GM12878 (cell line): ENCODE measurements around the gene HEXIM1. TPM values are rescaled to one million over a fixed set of nuclear protein-coding genes. Genes with fewer than 3 reads are reported as not detected.

ENCODE experiments used
- ATAC-seq: fragments of 200-7000 bp; cut with Tn5 transposase; 3 replicates; pipeline ENCODE4 v1.9.1; 2020; ENCODE audit warnings: mild to moderate bottlenecking, moderate library complexity
- BruUV-seq: library from RNA; stranded (reverse); fragments of 400-500 nt; replicated peaks from 2 replicates; lab custom pipeline; 2021; lab: Mats Ljungman, UMichigan
- CTCF ChIA-PET: fragments of 300-600 bp; sonication (Branson Sonifier 250); formaldehyde crosslinking; extraction: SDS; loops from one replicate; lab custom pipeline; 2021; ENCODE audit warnings: inconsistent platforms; lab: Yijun Ruan, JAX
- POLR2A ChIA-PET: fragments of 350-600 bp; formaldehyde crosslinking; extraction: SDS; loops from one replicate; lab custom pipeline; 2021; ENCODE audit warnings: inconsistent platforms; lab: Charles Lee
- RAD21 ChIA-PET: fragments of 300-600 bp; sonication (Branson Sonifier 250); formaldehyde crosslinking; loops from one replicate; lab custom pipeline; 2023; ENCODE audit warnings: antibody characterized with exemption; ENCODE audit not compliant: unreplicated experiment; lab: Charles Lee
- SMC1A ChIA-PET: fragments of 300-600 bp; sonication (Branson Sonifier 250); formaldehyde crosslinking; loops from one replicate; lab custom pipeline; 2023; ENCODE audit not compliant: unreplicated experiment, uncharacterized antibody; lab: Charles Lee
- DNase-seq: peaks from one replicate; pipeline ENCODE4 v3.0.0-alpha.2; 2011; ENCODE audit warnings: low read depth, low spot score
- FAIRE-seq: peaks from 3 replicates; lab custom pipeline; 2011; peaks lifted over from hg19 to GRCh38; lab: Jason Lieb, UNC
- H2AFZ ChIP-seq: 2 replicates; pipeline ENCODE4 v1.6.0; 2011; ENCODE audit warnings: low read depth, low read length, control low read depth; ENCODE audit not compliant: control insufficient read depth
- H3K27ac ChIP-seq: 2 replicates; pipeline ENCODE4 v1.5.1; 2011; ENCODE audit warnings: control low read depth; ENCODE audit not compliant: control insufficient read depth, insufficient read depth
- H3K27me3 ChIP-seq, 2 experiments: replicated peaks in 1 of 2; 2 replicates each; pipeline versions ENCODE4 v1.6.0 to v1.6.1; 2011; ENCODE audit warnings: low read length in 1 of 2; ENCODE audit not compliant: control insufficient read depth in 2 of 2, insufficient read depth in 2 of 2
- H3K36me3 ChIP-seq, 2 experiments: 2 replicates each; pipeline ENCODE4 v1.5.1; 2011; ENCODE audit warnings: low read length in 1 of 2; ENCODE audit not compliant: control insufficient read depth in 2 of 2, insufficient read depth in 2 of 2
- H3K4me1 ChIP-seq: 2 replicates; pipeline ENCODE4 v1.6.1; 2011; ENCODE audit warnings: mild to moderate bottlenecking, low read length, moderate library complexity, mixed read lengths; ENCODE audit not compliant: control insufficient read depth, insufficient read depth
- H3K4me2 ChIP-seq: 2 replicates; pipeline ENCODE4 v1.6.0; 2011; ENCODE audit warnings: control low read depth; ENCODE audit not compliant: control insufficient read depth, insufficient read depth
- H3K4me3 ChIP-seq: fragments of 200-600 bp; sonication (generic); 2 replicates; pipeline ENCODE4 v1.5.1; 2016
- H3K79me2 ChIP-seq: 2 replicates; pipeline ENCODE4 v1.6.0; 2011; ENCODE audit warnings: low read length; ENCODE audit not compliant: control insufficient read depth, insufficient read depth
- H3K9ac ChIP-seq: 2 replicates; pipeline ENCODE4 v1.8.0; 2011; ENCODE audit warnings: low read length, control low read depth, mixed read lengths; ENCODE audit not compliant: control insufficient read depth, insufficient read depth
- H3K9me3 ChIP-seq: replicated peaks from 3 replicates; pipeline ENCODE4 v1.5.1; 2011; ENCODE audit warnings: mild to moderate bottlenecking, low read length; ENCODE audit not compliant: control insufficient read depth, insufficient read depth
- H4K20me1 ChIP-seq: 2 replicates; pipeline ENCODE4 v1.6.0; 2011; ENCODE audit not compliant: control insufficient read depth, insufficient read depth
- EGR1 ChIP-seq, 2 experiments: IDR thresholded peaks; 1 replicate in 1 of 2; 2 replicates in 1 of 2; pipeline ENCODE4 v1.6.1; 2011 to 2012; ENCODE audit warnings: low read depth in 2 of 2, low read length in 2 of 2, borderline replicate concordance in 1 of 2, mild to moderate bottlenecking in 1 of 2, moderate library complexity in 1 of 2
- ETV6 ChIP-seq, 2 experiments: fragments of 450-650 bp in 1 of 2; IDR thresholded peaks in 1 of 2; conservative IDR thresholded peaks in 1 of 2; 2 replicates each; pipeline ENCODE4 v1.6.1; 2014; ENCODE audit warnings: antibody characterized with exemption in 1 of 2, borderline replicate concordance in 1 of 2, low read depth in 1 of 2, mild to moderate bottlenecking in 1 of 2, moderate library complexity in 1 of 2
- POLR2AphosphoS5 ChIP-seq: IDR thresholded peaks from 2 replicates; pipeline ENCODE4 v1.6.1; 2011; ENCODE audit warnings: mild to moderate bottlenecking, low read length, inconsistent platforms
- RB1 ChIP-seq: fragments of 450-650 bp; formaldehyde crosslinking; IDR thresholded peaks from 2 replicates; pipeline ENCODE4 v1.6.1; 2017; ENCODE audit warnings: mild to moderate bottlenecking, borderline replicate concordance
- ZNF384 ChIP-seq: IDR thresholded peaks from 2 replicates; pipeline ENCODE4 v1.6.1; 2012; ENCODE audit warnings: low read depth, mild to moderate bottlenecking, low read length, improper control_type of control experiment, borderline replicate concordance
- WGBS: methylation state at CpG from one replicate; pipeline ENCODE4 v1.1.6; 2016; ENCODE audit warnings: low lambda C conversion rate; ENCODE audit not compliant: insufficient replicate concordance, insufficient coverage; ENCODE audit errors: missing lambda C conversion rate; 5-methylcytosine and 5-hydroxymethylcytosine counted together
- in situ Hi-C: fragments of 300-500 bp; cut with MboI; formaldehyde crosslinking; loops from 9 replicates; pipeline ENCODE4 v1.14.3; 2018; ENCODE audit warnings: mixed read lengths
- intact Hi-C: fragments of 100-400 bp; cut with micrococcal nuclease; formaldehyde crosslinking; loops from one replicate; pipeline ENCODE4 v1.14.2; 2022; ENCODE audit not compliant: unreplicated experiment
- polyA plus RNA-seq, 11 experiments: library from polyadenylated mRNA; depleted of rRNA in 4 of 11; unstranded in 6 of 11; stranded (reverse) in 5 of 11; fragments of >200 nt; fragmentation: Nextera tagmentation in 4 of 11; fragmentation: Illumina TruSeq in 1 of 11; extraction: Ambion mirVana in 4 of 11; extraction: Trizol in 1 of 11; gene quantifications; 1 replicate in 1 of 11; 2 replicates in 10 of 11; pipeline versions ENCODE4 v1.2.1 to v1.2.3, GENCODE V29; 2011 to 2016; ENCODE audit warnings: inconsistent platforms in 2 of 11, missing spikeins in 2 of 11, low read depth in 1 of 11
- total RNA-seq, 4 experiments: library from RNA; depleted of rRNA in 3 of 4; stranded (reverse); fragments of >200 nt in 3 of 4; fragmentation: Illumina TruSeq in 1 of 4; extraction: Trizol in 1 of 4; gene quantifications; 2 replicates each; pipeline versions ENCODE4 v1.2.1 to v1.2.3, GENCODE V29; 2013 to 2021
- TF ChIP-seq, protein P1 (sequence below): fragments of 450-650 bp; IDR thresholded peaks from 2 replicates; pipeline ENCODE4 v1.6.1; 2017; ENCODE audit warnings: low read depth, mild to moderate bottlenecking, moderate library complexity
- TF ChIP-seq, protein P2 (sequence below): fragments of 450-650 bp; IDR thresholded peaks from 2 replicates; pipeline ENCODE4 v1.6.1; 2017; ENCODE audit warnings: borderline replicate concordance

Gene HEXIM1
- total and polyA plus RNA-seq, 10 of the 15 experiments (the other 5 are each of a cell fraction or from before 2014, with no cell fraction given) = 1.9 to 24.1 (median 9.0) TPM

DNA sequence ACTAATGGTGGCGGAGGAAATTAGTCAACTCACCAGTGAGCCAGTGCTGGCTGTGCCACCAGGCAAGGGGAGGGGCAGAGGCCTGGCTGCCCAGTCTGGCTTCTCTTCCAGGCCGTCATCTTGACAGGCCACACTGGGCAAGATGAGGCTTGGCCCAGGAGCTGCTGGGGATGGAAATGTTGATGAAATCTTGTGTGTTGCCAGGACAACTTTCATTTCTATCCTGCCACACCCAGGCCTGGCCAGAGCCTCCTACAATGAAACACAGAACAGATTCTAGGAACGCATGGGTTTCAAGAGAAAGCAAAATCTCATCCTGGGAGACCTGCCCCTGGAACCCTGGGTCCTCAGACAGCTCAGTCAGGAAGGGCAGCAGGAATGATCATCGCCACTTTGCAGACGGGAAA, 22.7 kb downstream of the HEXIM1 start:
- POLR2A ChIA-PET = interaction anchor here (1.6 kb wide), 1 partner anchor 9 kb away, joined by 4 read pairs; the partner anchor contains the start of gene HEXIM2
- BruUV-seq = no TSS peak
- CTCF ChIA-PET = interaction anchor here (3.1 to 4.7 kb wide), 2 partner anchors 27 to 36 kb away, joined by 17 to 19 read pairs; partner anchors contain the start of gene ACBD4
- FAIRE-seq = no peak
- Histone ChIP-seq H3K4me1 (peaks cover 7% of the 10 kb centered on the region; the same call in 1 of the 2 replicates), H3K27ac (no peak overlapping the region), H3K79me2 (no peaks in the 10 kb centered on the region), H3K4me3 (no peak overlapping the region), H3K36me3 (no peaks in the 10 kb centered on the region), H4K20me1 (no peaks in the 10 kb centered on the region), H2AFZ (no peak overlapping the region), H3K9ac (no peak overlapping the region), H3K4me2 (no peak overlapping the region)
- RAD21 ChIA-PET = interaction anchor here (0.9 kb wide), 1 partner anchor 9 kb away, joined by 3 read pairs; the partner anchor contains the start of gene HEXIM2
- SMC1A ChIA-PET = no interaction called here
- intact Hi-C loops = no loop called here
- TF ChIP-seq EGR1 (IDR thresholded peaks at IDR 0.05; ENCODE audit: borderline replicate concordance in 1 of 2, low read depth in 2 of 2, low read length in 2 of 2) (no peak), ZNF384 (no peak), POLR2AphosphoS5 (no peak), RB1 (no peak), ETV6 (conservative IDR thresholded peaks at IDR 0.05 in 1 of 2, IDR thresholded peaks at IDR 0.05 in 1 of 2; ENCODE audit: borderline replicate concordance in 1 of 2, low read depth in 1 of 2) (no peak)
- TF ChIP-seq, protein P1, sequence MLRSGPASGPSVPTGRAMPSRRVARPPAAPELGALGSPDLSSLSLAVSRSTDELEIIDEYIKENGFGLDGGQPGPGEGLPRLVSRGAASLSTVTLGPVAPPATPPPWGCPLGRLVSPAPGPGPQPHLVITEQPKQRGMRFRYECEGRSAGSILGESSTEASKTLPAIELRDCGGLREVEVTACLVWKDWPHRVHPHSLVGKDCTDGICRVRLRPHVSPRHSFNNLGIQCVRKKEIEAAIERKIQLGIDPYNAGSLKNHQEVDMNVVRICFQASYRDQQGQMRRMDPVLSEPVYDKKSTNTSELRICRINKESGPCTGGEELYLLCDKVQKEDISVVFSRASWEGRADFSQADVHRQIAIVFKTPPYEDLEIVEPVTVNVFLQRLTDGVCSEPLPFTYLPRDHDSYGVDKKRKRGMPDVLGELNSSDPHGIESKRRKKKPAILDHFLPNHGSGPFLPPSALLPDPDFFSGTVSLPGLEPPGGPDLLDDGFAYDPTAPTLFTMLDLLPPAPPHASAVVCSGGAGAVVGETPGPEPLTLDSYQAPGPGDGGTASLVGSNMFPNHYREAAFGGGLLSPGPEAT = no peak
- TF ChIP-seq, protein P2, sequence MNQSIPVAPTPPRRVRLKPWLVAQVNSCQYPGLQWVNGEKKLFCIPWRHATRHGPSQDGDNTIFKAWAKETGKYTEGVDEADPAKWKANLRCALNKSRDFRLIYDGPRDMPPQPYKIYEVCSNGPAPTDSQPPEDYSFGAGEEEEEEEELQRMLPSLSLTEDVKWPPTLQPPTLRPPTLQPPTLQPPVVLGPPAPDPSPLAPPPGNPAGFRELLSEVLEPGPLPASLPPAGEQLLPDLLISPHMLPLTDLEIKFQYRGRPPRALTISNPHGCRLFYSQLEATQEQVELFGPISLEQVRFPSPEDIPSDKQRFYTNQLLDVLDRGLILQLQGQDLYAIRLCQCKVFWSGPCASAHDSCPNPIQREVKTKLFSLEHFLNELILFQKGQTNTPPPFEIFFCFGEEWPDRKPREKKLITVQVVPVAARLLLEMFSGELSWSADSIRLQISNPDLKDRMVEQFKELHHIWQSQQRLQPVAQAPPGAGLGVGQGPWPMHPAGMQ = no peak
- TF ChIP-seq, all 136 proteins: peak for 0
- no peak for DNase-seq
- WGBS = 98% methylated on average over 5 of the region's 5 CpGs
- H3K27me3 ChIP-seq = no peaks in the 10 kb centered on the region
- H3K9me3 ChIP-seq = no peaks in the 10 kb centered on the region
- in situ Hi-C loops = no loop called here
- ATAC-seq = no peak
